NCI-H774 (cell line): Measurements from ENCODE around the gene CACNA1G.

Experiments used
- DNase-seq: peaks from one replicate; lab custom pipeline; 2025; lab: John Stamatoyannopoulos, UW

The CACNA1G gene

DNA sequence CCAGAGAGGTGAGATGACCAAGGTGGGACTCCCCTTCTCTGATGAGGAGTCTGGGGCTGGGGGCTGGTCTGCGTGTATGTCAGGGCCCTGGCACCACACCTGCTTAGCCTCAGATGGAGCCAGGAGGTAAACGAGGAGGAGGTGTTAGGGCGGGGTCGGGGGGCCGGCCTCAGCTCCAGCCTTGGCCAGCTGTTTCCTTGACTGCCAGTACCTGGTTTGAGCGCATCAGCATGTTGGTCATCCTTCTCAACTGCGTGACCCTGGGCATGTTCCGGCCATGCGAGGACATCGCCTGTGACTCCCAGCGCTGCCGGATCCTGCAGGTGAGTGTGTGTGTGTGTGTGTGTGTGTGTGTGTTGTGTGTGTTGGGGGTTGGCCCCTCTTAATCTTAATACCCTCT is 8.1 kb downstream of the CACNA1G start:
- no peak for DNase-seq

DNA sequence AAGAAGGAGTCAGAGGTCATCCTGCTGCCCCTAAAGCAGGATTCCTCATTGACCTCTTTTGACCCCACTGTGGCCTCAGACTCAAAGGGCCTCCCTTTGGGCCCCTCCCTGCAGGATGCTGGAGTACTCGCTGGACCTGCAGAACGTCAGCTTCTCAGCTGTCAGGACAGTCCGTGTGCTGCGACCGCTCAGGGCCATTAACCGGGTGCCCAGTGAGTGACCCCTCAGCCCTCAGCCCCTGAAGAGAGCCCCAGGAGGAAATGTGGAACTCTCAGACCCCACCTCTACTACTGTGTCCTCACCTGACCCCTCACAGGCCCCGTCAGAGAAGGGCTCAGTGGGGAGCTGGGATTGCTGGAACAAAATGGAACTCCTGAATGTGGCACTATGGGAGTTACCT is 9.1 kb downstream of the CACNA1G start:
- no peak for DNase-seq

GRCh38 chr17:50570032-50570431 is 9.5 kb downstream of the CACNA1G start:
- DNase-seq: no peak

GRCh38 chr17:50570528-50570927 is 10.0 kb downstream of the CACNA1G start:
- DNase-seq: no peak

- DNase-seq: no peak
Measured at GRCh38 chr17:50571681-50572080, 11.2 kb downstream of the CACNA1G start.

DNA sequence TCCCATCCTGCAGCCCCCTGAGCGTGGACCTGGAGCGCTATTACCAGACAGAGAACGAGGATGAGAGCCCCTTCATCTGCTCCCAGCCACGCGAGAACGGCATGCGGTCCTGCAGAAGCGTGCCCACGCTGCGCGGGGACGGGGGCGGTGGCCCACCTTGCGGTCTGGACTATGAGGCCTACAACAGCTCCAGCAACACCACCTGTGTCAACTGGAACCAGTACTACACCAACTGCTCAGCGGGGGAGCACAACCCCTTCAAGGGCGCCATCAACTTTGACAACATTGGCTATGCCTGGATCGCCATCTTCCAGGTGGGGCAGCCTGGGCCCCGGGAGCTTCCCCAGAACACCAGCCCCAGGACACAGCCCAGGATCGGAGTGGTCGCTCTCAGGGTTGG is 12.0 kb downstream of the CACNA1G start:
- DNase-seq: no peak

GRCh38 chr17:50573866-50574611 is 13.5 kb downstream of the CACNA1G start:
- no peak for DNase-seq

GRCh38 chr17:50575581-50576210 is 15.2 kb downstream of the CACNA1G start:
- DNase-seq: no peak

DNA sequence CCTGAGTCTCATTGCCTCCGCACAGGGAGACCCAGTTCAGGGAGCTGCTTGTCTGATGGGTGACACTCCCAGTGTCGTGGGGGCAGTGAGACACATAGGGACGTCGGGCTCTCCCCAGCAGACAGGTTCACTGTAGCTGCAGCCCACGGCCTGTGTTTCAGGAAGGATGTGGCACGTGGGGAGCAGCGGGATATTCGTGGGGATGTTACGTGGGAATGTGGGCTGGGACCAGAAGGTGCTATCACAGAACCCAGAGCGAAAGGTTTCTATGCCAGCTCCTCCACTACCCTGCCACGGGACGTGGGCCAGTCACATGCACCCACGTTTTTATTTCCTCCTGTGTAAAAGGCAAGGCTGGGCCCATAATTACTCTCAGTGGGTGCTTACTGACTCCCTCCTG is 16.3 kb downstream of the CACNA1G start:
- DNase-seq: no peak

DNA sequence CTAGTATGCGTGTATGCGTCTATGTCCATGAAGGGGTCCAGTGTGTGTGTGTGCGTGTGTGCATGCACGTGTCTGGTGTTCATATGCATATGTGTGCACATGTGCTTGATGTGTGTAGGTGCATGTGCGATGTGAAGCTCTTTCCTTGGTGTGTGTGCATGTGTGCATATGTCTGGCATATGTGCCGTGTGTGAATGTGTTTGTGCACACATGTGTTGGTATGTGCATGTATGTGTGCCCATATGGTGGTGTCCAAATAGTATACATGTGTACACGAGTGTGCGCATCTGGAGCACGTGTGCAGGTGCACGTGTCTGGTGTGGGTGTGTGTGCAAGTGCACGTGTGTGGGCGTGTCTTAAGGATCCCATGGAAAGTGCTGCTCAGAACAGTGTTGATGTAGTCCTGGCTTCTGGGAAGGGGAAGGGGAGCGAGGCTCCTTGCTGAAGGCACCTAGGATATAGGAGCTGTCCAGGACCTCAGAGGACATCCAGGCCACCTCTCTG is 17.0 kb downstream of the CACNA1G start:
- no peak for DNase-seq

DNA sequence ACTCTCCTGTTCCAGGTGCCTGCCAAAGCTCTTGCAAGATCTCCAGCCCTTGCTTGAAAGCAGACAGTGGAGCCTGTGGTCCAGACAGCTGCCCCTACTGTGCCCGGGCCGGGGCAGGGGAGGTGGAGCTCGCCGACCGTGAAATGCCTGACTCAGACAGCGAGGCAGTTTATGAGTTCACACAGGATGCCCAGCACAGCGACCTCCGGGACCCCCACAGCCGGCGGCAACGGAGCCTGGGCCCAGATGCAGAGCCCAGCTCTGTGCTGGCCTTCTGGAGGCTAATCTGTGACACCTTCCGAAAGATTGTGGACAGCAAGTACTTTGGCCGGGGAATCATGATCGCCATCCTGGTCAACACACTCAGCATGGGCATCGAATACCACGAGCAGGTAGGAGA is 17.7 kb downstream of the CACNA1G start:
- no peak for DNase-seq

GRCh38 chr17:50579399-50579798 is 18.9 kb downstream of the CACNA1G start:
- no peak for DNase-seq

DNA sequence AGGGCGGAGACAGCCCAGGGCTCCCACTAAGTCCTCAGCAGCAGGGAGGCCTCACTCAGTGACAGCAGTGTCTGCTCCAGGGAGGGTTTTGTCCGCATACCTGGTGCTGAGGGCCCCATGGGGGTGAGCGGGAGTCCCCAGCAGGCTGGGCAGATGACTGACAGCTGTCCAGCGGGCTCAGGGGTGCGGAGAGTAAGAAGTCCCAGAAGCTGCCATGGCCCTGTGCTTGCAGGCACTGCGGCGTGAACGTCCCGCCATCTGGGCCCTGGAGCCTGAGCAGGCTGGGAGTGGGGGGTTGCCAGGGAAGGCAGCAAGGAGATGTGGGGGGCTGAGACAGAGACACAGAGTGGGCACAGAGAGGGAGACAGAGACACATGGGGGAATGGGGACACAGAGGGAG is 20.1 kb downstream of the CACNA1G start:
- no peak for DNase-seq

DNA sequence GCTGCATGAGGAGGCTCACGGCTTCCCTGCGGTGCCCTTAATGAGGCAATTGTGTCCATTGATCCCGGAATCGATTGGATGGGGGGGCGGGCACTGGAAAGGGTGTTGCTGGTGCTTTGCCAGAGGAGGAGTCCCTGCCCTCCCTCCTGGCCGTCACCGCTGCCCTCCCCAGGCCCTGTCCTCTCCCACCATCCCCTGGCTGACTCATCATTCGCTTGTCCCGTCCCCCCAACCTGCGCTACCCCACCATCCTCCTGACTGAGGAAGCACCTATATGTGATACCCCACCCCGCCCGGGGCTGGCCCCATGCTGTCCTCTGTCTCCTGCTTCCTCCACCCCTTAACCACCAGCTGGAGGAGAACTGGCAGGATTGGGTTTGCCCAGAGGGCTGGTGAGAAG is 20.8 kb downstream of the CACNA1G start:
- DNase-seq: no peak

DNA sequence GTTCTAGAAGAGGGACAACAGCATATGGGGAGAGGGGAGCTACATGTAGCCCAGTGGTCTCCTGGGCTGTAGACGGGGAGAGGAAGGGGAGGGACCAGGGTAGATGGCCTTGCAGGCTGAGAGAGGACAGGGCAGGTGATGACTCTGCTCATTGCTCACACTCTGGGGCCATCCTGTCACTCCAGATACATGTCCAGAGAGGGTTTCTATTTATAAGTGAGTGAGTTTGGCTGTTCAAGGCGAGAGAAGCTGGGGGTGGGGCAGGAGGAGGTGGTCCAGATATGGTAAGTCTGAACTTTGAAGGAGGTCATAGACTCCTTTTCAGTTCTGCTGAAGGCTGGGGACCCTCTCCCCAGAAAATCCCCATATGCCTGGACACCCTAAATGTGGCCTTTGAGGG is 22.2 kb downstream of the CACNA1G start:
- no peak for DNase-seq

DNA sequence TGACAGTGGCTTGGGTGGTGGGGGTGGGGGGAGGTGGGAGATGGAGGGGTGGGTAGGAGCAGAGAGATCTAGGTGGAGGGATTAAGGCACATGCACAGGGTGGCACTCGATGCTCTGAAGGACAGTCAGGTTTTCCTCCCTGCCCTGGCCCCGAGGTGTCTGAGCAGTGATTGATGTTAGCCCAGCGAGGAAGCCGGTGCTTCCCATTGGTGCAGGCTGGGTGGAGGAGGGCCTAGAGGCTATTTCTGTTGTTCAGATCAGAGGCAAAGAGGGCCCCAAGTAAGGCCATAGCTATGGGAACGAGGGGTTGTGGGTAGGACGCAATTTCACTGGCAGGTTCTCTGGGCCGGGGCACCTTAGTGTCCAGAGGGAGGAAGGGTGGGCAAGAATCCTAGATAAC is 23.1 kb downstream of the CACNA1G start:
- DNase-seq: no peak

GRCh38 chr17:50584116-50584515 is 23.6 kb downstream of the CACNA1G start:
- DNase-seq: no peak

DNA sequence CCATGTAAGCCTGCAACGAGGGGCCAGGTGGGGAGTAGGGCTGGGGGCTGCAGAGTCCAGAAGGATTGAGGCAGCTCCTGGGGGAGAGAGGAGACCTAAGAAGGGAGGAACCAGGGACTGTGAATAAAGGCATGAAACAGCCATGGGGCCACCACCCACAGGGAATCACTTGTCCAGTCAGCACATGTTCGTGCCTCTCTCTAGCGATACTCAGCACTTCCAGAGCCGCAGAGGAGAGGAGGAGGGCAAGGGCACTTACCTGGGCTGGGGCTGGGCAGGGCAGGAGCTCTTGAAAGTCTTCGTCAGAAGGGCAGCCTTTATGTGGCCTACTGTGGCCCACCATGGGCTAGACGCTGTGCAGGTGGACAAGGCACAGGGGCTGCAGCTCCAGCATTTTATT is 24.2 kb downstream of the CACNA1G start:
- DNase-seq: no peak

DNA sequence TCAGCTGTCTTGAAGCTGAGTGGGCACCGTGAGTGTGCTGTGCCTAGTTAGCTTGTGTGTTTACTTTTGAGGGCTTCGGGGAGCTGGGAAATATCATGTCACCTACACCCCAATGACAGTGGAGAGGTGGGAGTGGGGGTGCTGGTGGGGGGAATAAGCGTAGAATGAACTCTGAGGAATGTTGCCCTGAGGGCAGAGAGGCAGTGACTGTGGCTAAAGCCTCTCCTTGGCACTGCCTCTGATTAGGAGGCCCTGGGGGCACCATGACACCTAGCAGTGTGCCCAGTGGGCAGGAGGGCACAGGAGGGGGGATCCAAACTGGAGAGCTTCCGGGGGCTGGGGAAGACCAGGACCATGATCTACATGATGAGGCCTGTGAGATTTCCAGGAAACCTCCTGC is 24.8 kb downstream of the CACNA1G start:
- DNase-seq: no peak

DNA sequence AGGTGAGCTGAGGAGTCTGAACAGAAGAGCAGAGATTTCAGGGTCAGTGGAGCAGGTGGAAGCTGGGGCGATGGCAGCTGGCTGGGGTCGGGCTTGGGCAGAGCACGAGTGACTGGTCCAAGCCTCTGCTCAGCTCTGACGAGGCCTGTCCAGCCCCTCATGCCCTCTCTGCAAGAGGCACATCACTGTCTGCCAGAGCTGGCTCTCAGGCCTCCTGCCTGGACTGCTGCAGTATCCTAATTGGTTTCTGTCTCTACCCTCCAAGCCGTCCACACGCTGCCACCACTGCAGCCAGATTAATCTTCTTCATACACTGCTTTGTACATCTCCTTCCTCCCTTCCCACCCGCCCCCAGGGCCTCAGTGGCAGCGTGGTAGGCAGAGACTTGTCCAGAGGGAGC is 25.4 kb downstream of the CACNA1G start:
- DNase-seq: no peak

GRCh38 chr17:50586421-50587247 is 26.1 kb downstream of the CACNA1G start:
- no peak for DNase-seq

DNA sequence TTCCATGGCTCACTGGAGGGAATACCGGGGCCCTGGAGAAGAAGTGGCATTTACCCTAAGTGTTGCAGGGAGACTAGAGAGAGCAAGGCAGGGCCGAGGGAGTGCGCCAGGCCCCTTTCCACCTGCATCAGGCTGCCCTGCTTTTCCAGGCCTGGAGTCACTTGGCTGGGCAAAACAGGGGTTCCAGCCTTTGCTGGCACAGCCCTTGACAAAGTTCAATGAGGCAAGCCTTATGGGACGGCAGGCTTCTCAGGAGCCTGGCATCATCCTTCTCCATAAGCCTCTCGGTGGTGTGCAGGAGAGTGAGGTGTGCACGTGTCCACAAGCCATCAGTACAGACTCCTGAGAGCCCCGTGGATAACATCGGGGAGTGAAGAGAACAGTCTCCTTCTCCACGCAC is 27.1 kb downstream of the CACNA1G start:
- no peak for DNase-seq
